H1 (cell line): ENCODE measurements around the gene POLR1G. TPM values are rescaled to one million over a fixed set of nuclear protein-coding genes. Genes with fewer than 3 reads are reported as not detected.

Experiments used
- CTCF ChIA-PET: fragments of 300-600 bp; sonication (Branson Sonifier 250); formaldehyde crosslinking; loops from one replicate; lab custom pipeline; 2021; ENCODE audit not compliant: partially characterized antibody; lab: Charles Lee
- POLR2A ChIA-PET: fragments of 300-600 bp; sonication (Branson Sonifier 250); formaldehyde crosslinking; loops from one replicate; lab custom pipeline; 2021; ENCODE audit warnings: inconsistent platforms; ENCODE audit not compliant: partially characterized antibody; lab: Charles Lee
- DNase-seq, 2 experiments: peaks; one replicate each; pipeline versions ENCODE4 v3.0.0 to v3.0.0-alpha.2; 2010 to 2022; ENCODE audit warnings: low spot score in 2 of 2, low read depth in 1 of 2, mixed read lengths in 1 of 2
- FAIRE-seq: peaks from 2 replicates; lab custom pipeline; 2011; peaks lifted over from hg19 to GRCh38; lab: Jason Lieb, UNC
- H2AFZ ChIP-seq: 2 replicates; pipeline ENCODE4 v1.8.1; 2012; ENCODE audit warnings: low read length, inconsistent platforms
- H2AK5ac ChIP-seq: 2 replicates; pipeline ENCODE4 v1.6.1; 2013; ENCODE audit warnings: low read depth, low read length
- H2BK120ac ChIP-seq: replicated peaks from 2 replicates; pipeline ENCODE3; 2013; ENCODE audit warnings: low read depth, low read length, inconsistent platforms
- H2BK12ac ChIP-seq: 2 replicates; pipeline ENCODE4 v1.6.1; 2013; ENCODE audit warnings: low read depth, low read length
- H2BK15ac ChIP-seq: 2 replicates; pipeline ENCODE4 v1.6.1; 2013; ENCODE audit warnings: low read length
- H2BK20ac ChIP-seq: 2 replicates; pipeline ENCODE4 v1.6.1; 2013; ENCODE audit warnings: low read length
- H2BK5ac ChIP-seq: 2 replicates; pipeline ENCODE4 v1.6.1; 2013; ENCODE audit warnings: low read depth, low read length
- H3K14ac ChIP-seq: 2 replicates; pipeline ENCODE4 v1.6.1; 2013; ENCODE audit warnings: inconsistent platforms; ENCODE audit not compliant: insufficient read length
- H3K18ac ChIP-seq: 2 replicates; pipeline ENCODE4 v1.6.1; 2013; ENCODE audit warnings: low read length; ENCODE audit errors: extremely low read depth
- H3K23ac ChIP-seq: 2 replicates; pipeline ENCODE4 v1.6.1; 2013; ENCODE audit warnings: inconsistent platforms; ENCODE audit not compliant: insufficient read length
- H3K23me2 ChIP-seq: 2 replicates; pipeline ENCODE4 v1.6.1; 2013; ENCODE audit warnings: low read depth, low read length
- H3K27ac ChIP-seq: 2 replicates; pipeline ENCODE4 v1.6.1; 2011; ENCODE audit warnings: low read depth, low read length, inconsistent platforms
- H3K27me3 ChIP-seq, 4 experiments: replicated peaks in 1 of 4; 1 replicate in 1 of 4; 2 replicates in 3 of 4; pipeline versions ENCODE4 v1.6.1 to v1.8.1; 2011 to 2013; ENCODE audit warnings: low read length in 3 of 4, mild to moderate bottlenecking in 3 of 4, inconsistent platforms in 2 of 4, mixed read lengths in 2 of 4, moderate library complexity in 1 of 4; ENCODE audit not compliant: control insufficient read depth in 3 of 4, insufficient read depth in 3 of 4; ENCODE audit errors: extremely low read depth in 1 of 4
- H3K36me3 ChIP-seq, 4 experiments: 2 replicates each; pipeline versions ENCODE4 v1.6.1 to v1.8.1; 2011 to 2013; ENCODE audit warnings: mild to moderate bottlenecking in 4 of 4, low read length in 3 of 4, moderate library complexity in 2 of 4, control low read depth in 1 of 4, inconsistent platforms in 1 of 4; ENCODE audit not compliant: insufficient read depth in 4 of 4, control insufficient read depth in 2 of 4
- H3K4ac ChIP-seq: replicated peaks from 2 replicates; pipeline ENCODE3; 2013; ENCODE audit warnings: low read length, low read depth, mixed read lengths, inconsistent platforms; ENCODE audit not compliant: insufficient read length
- H3K4me1 ChIP-seq, 4 experiments: replicated peaks in 1 of 4; 1 replicate in 1 of 4; 2 replicates in 3 of 4; pipeline versions ENCODE4 v1.6.1 to v1.8.1; 2011 to 2013; ENCODE audit warnings: low read length in 3 of 4, inconsistent platforms in 2 of 4, mixed read lengths in 1 of 4; ENCODE audit not compliant: insufficient read depth in 4 of 4, control insufficient read depth in 3 of 4
- H3K4me2 ChIP-seq, 2 experiments: 2 replicates each; pipeline versions ENCODE4 v1.6.1 to v1.8.1; 2011 to 2013; ENCODE audit warnings: low read depth in 2 of 2, low read length in 2 of 2, control low read depth in 1 of 2, inconsistent platforms in 1 of 2, mild to moderate bottlenecking in 1 of 2; ENCODE audit not compliant: insufficient read depth in 1 of 2
- H3K4me3 ChIP-seq, 4 experiments: fragments of 200-600, 300-600 bp in 1 of 4; sonication (generic), shearing (Covaris generic), sonication (Bioruptor Twin) in 1 of 4; 2 replicates each; pipeline versions ENCODE4 v1.5.1 to v1.8.1; 2011 to 2016; ENCODE audit warnings: low read length in 4 of 4, low read depth in 3 of 4, control low read depth in 2 of 4, inconsistent platforms in 2 of 4, mild to moderate bottlenecking in 2 of 4, mixed read lengths in 1 of 4, moderate library complexity in 1 of 4; ENCODE audit not compliant: insufficient read depth in 2 of 4; ENCODE audit errors: extremely low read depth in 1 of 4
- H3K56ac ChIP-seq: replicated peaks from 2 replicates; pipeline ENCODE3; 2013; ENCODE audit warnings: low read depth, mild to moderate bottlenecking, mixed read lengths, low read length, inconsistent platforms; ENCODE audit not compliant: insufficient read length
- H3K79me1 ChIP-seq: 2 replicates; pipeline ENCODE4 v1.6.1; 2013; ENCODE audit warnings: low read depth, low read length, control low read depth
- H3K79me2 ChIP-seq, 2 experiments: 2 replicates each; pipeline versions ENCODE4 v1.6.1 to v1.8.1; 2012 to 2013; ENCODE audit warnings: low read length in 2 of 2, mild to moderate bottlenecking in 2 of 2, inconsistent platforms in 1 of 2; ENCODE audit not compliant: insufficient read depth in 2 of 2, control insufficient read depth in 1 of 2
- H3K9ac ChIP-seq, 4 experiments: replicated peaks in 1 of 4; 1 replicate in 1 of 4; 2 replicates in 3 of 4; pipeline versions ENCODE4 v1.6.1 to v1.8.1; 2011 to 2013; ENCODE audit warnings: low read depth in 3 of 4, low read length in 3 of 4, control low read depth in 2 of 4, mild to moderate bottlenecking in 2 of 4, moderate library complexity in 2 of 4, inconsistent platforms in 1 of 4; ENCODE audit errors: extremely low read depth in 1 of 4
- H3K9me3 ChIP-seq, 2 experiments: 2 replicates each; pipeline versions ENCODE4 v1.6.1 to v1.8.1; 2012 to 2013; ENCODE audit warnings: mild to moderate bottlenecking in 2 of 2, moderate library complexity in 2 of 2, control low read depth in 1 of 2, inconsistent platforms in 1 of 2, low read depth in 1 of 2, low read length in 1 of 2, mixed read lengths in 1 of 2; ENCODE audit not compliant: insufficient read depth in 2 of 2
- H4K20me1 ChIP-seq, 2 experiments: replicated peaks in 1 of 2; 2 replicates each; pipeline versions ENCODE3 to v1.8.1; 2011 to 2013; ENCODE audit warnings: inconsistent platforms in 2 of 2, low read length in 2 of 2, mild to moderate bottlenecking in 1 of 2; ENCODE audit not compliant: insufficient read depth in 2 of 2, control insufficient read depth in 1 of 2
- H4K5ac ChIP-seq: 2 replicates; pipeline ENCODE4 v1.6.1; 2013; ENCODE audit warnings: low read length, low read depth, mixed read lengths, inconsistent platforms; ENCODE audit not compliant: insufficient read length
- H4K8ac ChIP-seq: 2 replicates; pipeline ENCODE4 v1.8.0; 2013; ENCODE audit warnings: mild to moderate bottlenecking, moderate library complexity, low read length, inconsistent platforms; ENCODE audit not compliant: insufficient read depth; ENCODE audit errors: extremely low read depth
- H4K91ac ChIP-seq: replicated peaks from 2 replicates; pipeline ENCODE3; 2013; ENCODE audit warnings: low read length, mixed read lengths, inconsistent platforms; ENCODE audit not compliant: insufficient read length
- BACH1 ChIP-seq: IDR thresholded peaks from 2 replicates; pipeline ENCODE4 v1.6.1; 2012; ENCODE audit warnings: low read length, improper control_type of control experiment
- EZH2 ChIP-seq: fragments of 200-600 bp; sonication (generic); IDR thresholded peaks from 2 replicates; pipeline ENCODE4 v1.7.1; 2012; ENCODE audit warnings: low read depth, mild to moderate bottlenecking, moderate library complexity, low read length, inconsistent platforms; ENCODE audit not compliant: severe bottlenecking
- GTF2F1 ChIP-seq: IDR thresholded peaks from 2 replicates; pipeline ENCODE4 v1.6.1; 2012; ENCODE audit warnings: low read depth, low read length, improper control_type of control experiment, borderline replicate concordance
- KDM1A ChIP-seq: fragments of 200-600, 300-600 bp; sonication (generic); IDR thresholded peaks from 2 replicates; pipeline ENCODE4 v1.7.1; 2016; ENCODE audit warnings: mild to moderate bottlenecking, low read length, borderline replicate concordance
- POLR2A ChIP-seq, 2 experiments: IDR thresholded peaks; 1 replicate in 1 of 2; 2 replicates in 1 of 2; pipeline ENCODE4 v1.6.1; 2011; ENCODE audit warnings: low read depth in 2 of 2, low read length in 2 of 2, mild to moderate bottlenecking in 2 of 2; ENCODE audit errors: control extremely low read depth in 1 of 2
- RBBP5 ChIP-seq: IDR thresholded peaks from 2 replicates; pipeline ENCODE4 v1.7.1; 2012; ENCODE audit warnings: low read depth, mild to moderate bottlenecking, inconsistent platforms, low read length, moderate library complexity, borderline replicate concordance
- RFX5 ChIP-seq: IDR thresholded peaks from 2 replicates; pipeline ENCODE4 v1.6.1; 2011; ENCODE audit warnings: low read depth, low read length, improper control_type of control experiment, borderline replicate concordance
- SP4 ChIP-seq: IDR thresholded peaks from 2 replicates; pipeline ENCODE4 v1.6.1; 2012; ENCODE audit warnings: low read length, inconsistent platforms
- whole genome bisulfite sequencing, 2 experiments: shearing (Covaris generic) in 1 of 2; methylation state at CpG; one replicate each; pipeline versions ENCODE4 v1.1.6 to v1.1.7; 2013 to 2015; ENCODE audit warnings: low lambda C conversion rate in 2 of 2, mixed read lengths in 2 of 2, inconsistent platforms in 1 of 2, low coverage in 1 of 2, missing lambda C conversion rate in 1 of 2; ENCODE audit not compliant: insufficient replicate concordance in 2 of 2, insufficient coverage in 1 of 2, insufficient read length in 1 of 2; ENCODE audit errors: extremely low coverage in 1 of 2, missing lambda C conversion rate in 1 of 2; 5-methylcytosine and 5-hydroxymethylcytosine counted together
- polyA plus RNA-seq, 7 experiments: library from polyadenylated mRNA; depleted of rRNA in 3 of 7; stranded (reverse) in 5 of 7; unstranded in 2 of 7; fragments of >200 nt in 5 of 7; fragments of 200-250 nt in 2 of 7; gene quantifications; 1 replicate in 5 of 7; 2 replicates in 1 of 7; 4 replicates in 1 of 7; pipeline versions ENCODE4 v1.2.1 to v1.2.3, GENCODE V29; 2011 to 2013; ENCODE audit warnings: missing spikeins in 2 of 7, mixed read lengths in 2 of 7
- total RNA-seq: library from RNA; stranded (reverse); fragmentation: NEBNext Ultra II Directional; extraction: Animal tissue kit (Norgen Biotek cat#: 25700); gene quantifications from 2 replicates; pipeline ENCODE4 v1.2.1, GENCODE V29; 2021

Gene POLR1G
- total and polyA plus RNA-seq, 2 of the 8 experiments (the other 6 are each of a cell fraction or from before 2014, with no cell fraction given): 16.8 to 34.8 TPM

- Histone ChIP-seq H3K9me3 (no peaks in the 10 kb centered on the region), H2BK5ac (no peak overlapping the region), H4K91ac (no peak overlapping the region), H4K8ac (no peak overlapping the region), H3K4me1 (peaks cover 0 to 15% (median 9%) of the 10 kb centered on the region in 4 experiments; a peak in 5 of 7 replicates), H3K56ac (no peak overlapping the region), H3K23me2 (peaks cover 13% of the 10 kb centered on the region), H2AFZ (no peak overlapping the region), H3K4me3 (no peak overlapping the region), H3K79me2 (no peaks in the 10 kb centered on the region), H2BK15ac (no peak overlapping the region), H3K79me1 (no peaks in the 10 kb centered on the region), H3K9ac (no peak overlapping the region), H3K23ac (no peak overlapping the region), H4K5ac (no peak overlapping the region), H4K20me1 (no peaks in the 10 kb centered on the region), H3K27me3 (peaks cover 0 to 19% (median 14%) of the 10 kb centered on the region in 4 experiments; a peak in 6 of 7 replicates), H3K14ac (no peak overlapping the region), H2AK5ac (peak overlapping the region; percentile 87; the same call in 1 of the 2 replicates), H3K4me2 (peak overlapping the region in 1 of 2 experiments; percentile 70; a peak in 1 of 4 replicates), H2BK12ac (peak overlapping the region; percentile 80; the same call in 1 of the 2 replicates), H3K4ac (no peak overlapping the region), H3K18ac (no peak overlapping the region), H2BK20ac (no peak overlapping the region), H3K36me3 (no peaks in the 10 kb centered on the region), H2BK120ac (no peak overlapping the region), H3K27ac (no peak overlapping the region)
- no peak for DNase-seq
- no peak for FAIRE-seq
- 91% methylated on average over 12 of the region's 12 CpGs; no CpG with 5 or more reads in 1 of the 2 experiments for WGBS, 2 experiments
- ChIA-PET POLR2A (interaction anchor here (0.9 to 4.0 kb wide), 9 partner anchors 9 to 76 kb away, joined by 3 to 31 read pairs (median 4); partner anchors contain the start of genes FOSB and PPM1N), CTCF (interaction anchor here (0.9 to 3.6 kb wide), 10 partner anchors 11 to 53 kb away, joined by 3 to 24 read pairs (median 5); no protein-coding TSS in a partner anchor)
- TF ChIP-seq BACH1: no peak
- TF ChIP-seq GTF2F1: no peak
- no peak for TF ChIP-seq SP4
- no peak for TF ChIP-seq EZH2
- TF ChIP-seq RBBP5: no peak
- 0 out of 2 replicates have a peak, but pooled peaks have one; percentile 26 for TF ChIP-seq KDM1A
- no peak for TF ChIP-seq POLR2A (IDR thresholded peaks at IDR 0.05; ENCODE audit: control extremely low read depth in 1 of 2, low read depth in 2 of 2, low read length in 2 of 2)
- TF ChIP-seq RFX5: no peak
- TF ChIP-seq, all 59 proteins: peak for 1
Measured at GRCh38 chr19:45451850-45452387, 45.5 kb downstream of the POLR1G start.
